ENCODE results near the gene SMPDL3A.

DNA sequence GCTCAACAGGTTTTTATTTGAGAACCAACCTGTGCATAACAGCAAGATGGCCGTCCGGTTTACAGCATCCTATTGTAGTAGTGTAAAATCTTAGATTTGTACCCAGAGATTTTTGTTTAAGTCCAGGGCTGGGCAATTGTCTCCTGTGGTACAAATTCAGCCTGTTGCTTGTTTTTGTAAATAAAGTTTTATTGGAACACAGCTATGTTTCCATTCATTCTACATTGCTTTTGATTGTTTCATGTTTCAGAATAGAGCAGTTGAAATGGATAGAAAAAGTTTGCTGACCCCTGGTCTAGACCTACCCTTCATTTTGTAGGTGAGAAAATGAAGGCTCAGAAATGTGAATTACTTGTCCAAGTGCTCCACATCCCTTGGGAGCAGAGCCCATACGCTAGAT, 8.5 kb downstream of the SMPDL3A start:
- TF ChIP-seq CTCF (IDR thresholded peaks at IDR 0.05; ENCODE audit: borderline replicate concordance, extremely low read depth, low read length, poor library complexity, severe bottlenecking) (no peak), EZH2 (IDR thresholded peaks at IDR 0.05; ENCODE audit: borderline replicate concordance, low read depth, low read length, severe bottlenecking) (no peak)

All from DND-41 (cell line).